Liver (tissue), 9 donors: ENCODE measurements around the gene PSAT1. TPM values are rescaled to one million over a fixed set of nuclear protein-coding genes. Genes with fewer than 3 reads are reported as not detected.

Source experiments
- DNase-seq: peaks from one replicate; pipeline ENCODE4 v3.0.0-alpha.2; 2017; ENCODE audit warnings: low spot score
- H3K27ac ChIP-seq, 2 donors: one replicate each; pipeline ENCODE4 v1.7.0; 2013; ENCODE audit warnings: inconsistent platforms in 2 of 2, low read length in 2 of 2, control low read depth in 1 of 2, low read depth in 1 of 2, mild to moderate bottlenecking in 1 of 2
- H3K27me3 ChIP-seq, 4 donors: one replicate each; pipeline versions ENCODE4 v1.6.1 to v1.7.0; 2013; ENCODE audit warnings: low read length in 3 of 4, inconsistent platforms in 1 of 4, mild to moderate bottlenecking in 1 of 4, moderate library complexity in 1 of 4; ENCODE audit not compliant: control insufficient read depth in 4 of 4, insufficient read depth in 4 of 4
- H3K36me3 ChIP-seq, 4 donors: one replicate each; pipeline versions ENCODE4 v1.6.1 to v1.7.0; 2013; ENCODE audit warnings: low read length in 3 of 4, mild to moderate bottlenecking in 3 of 4, low read depth in 1 of 4, moderate library complexity in 1 of 4; ENCODE audit not compliant: control insufficient read depth in 4 of 4, insufficient read depth in 3 of 4
- H3K4me1 ChIP-seq, 4 donors: one replicate each; pipeline versions ENCODE4 v1.6.1 to v1.7.0; 2013; ENCODE audit warnings: low read length in 3 of 4, mild to moderate bottlenecking in 3 of 4, moderate library complexity in 1 of 4; ENCODE audit not compliant: control insufficient read depth in 4 of 4, insufficient read depth in 4 of 4
- H3K4me3 ChIP-seq, 3 donors: one replicate each; pipeline versions ENCODE4 v1.6.1 to v1.7.0; 2013; ENCODE audit warnings: low read length in 3 of 3, control low read depth in 1 of 3, low read depth in 1 of 3, mild to moderate bottlenecking in 1 of 3
- H3K9ac ChIP-seq, 2 donors: one replicate each; pipeline ENCODE4 v1.7.0; 2013; ENCODE audit warnings: low read length in 2 of 2, mild to moderate bottlenecking in 2 of 2, moderate library complexity in 2 of 2, control low read depth in 1 of 2, low read depth in 1 of 2
- H3K9me3 ChIP-seq, 4 donors: one replicate each; pipeline versions ENCODE4 v1.6.1 to v1.7.0; 2013; ENCODE audit warnings: low read length in 3 of 4; ENCODE audit not compliant: control insufficient read depth in 4 of 4
- ATF3 ChIP-seq: IDR thresholded peaks from 2 replicates; pipeline ENCODE4 v1.6.1; 2016; ENCODE audit warnings: antibody characterized with exemption
- EGR1 ChIP-seq, 2 donors: IDR thresholded peaks; 2 replicates each; pipeline ENCODE4 v1.6.1; 2016 to 2018; ENCODE audit warnings: antibody characterized with exemption in 2 of 2, low read depth in 2 of 2
- FOXA1 ChIP-seq: IDR thresholded peaks from 2 replicates; pipeline ENCODE4 v1.6.1; 2016; ENCODE audit warnings: antibody characterized with exemption
- FOXA2 ChIP-seq: IDR thresholded peaks from 2 replicates; pipeline ENCODE4 v1.6.1; 2016; ENCODE audit warnings: antibody characterized with exemption
- GABPA ChIP-seq, 2 donors: IDR thresholded peaks in 1 of 2; conservative IDR thresholded peaks in 1 of 2; 2 replicates each; pipeline ENCODE4 v1.6.1; 2016; ENCODE audit warnings: antibody characterized with exemption in 2 of 2, mild to moderate bottlenecking in 1 of 2, moderate library complexity in 1 of 2
- HNF4A ChIP-seq, 2 donors: conservative IDR thresholded peaks; 2 replicates each; pipeline ENCODE4 v1.6.1; 2016; ENCODE audit warnings: antibody characterized with exemption in 2 of 2, mild to moderate bottlenecking in 2 of 2
- HNF4G ChIP-seq: IDR thresholded peaks from 2 replicates; pipeline ENCODE4 v1.6.1; 2016; ENCODE audit warnings: antibody characterized with exemption
- JUND ChIP-seq, 2 donors: IDR thresholded peaks; 2 replicates each; pipeline ENCODE4 v1.6.1; 2016; ENCODE audit warnings: antibody characterized with exemption in 2 of 2
- MAX ChIP-seq: IDR thresholded peaks from 2 replicates; pipeline ENCODE4 v1.6.1; 2016; ENCODE audit warnings: antibody characterized with exemption
- NR2F2 ChIP-seq: IDR thresholded peaks from 2 replicates; pipeline ENCODE4 v1.6.1; 2016; ENCODE audit warnings: antibody characterized with exemption
- RAD21 ChIP-seq, 2 donors: IDR thresholded peaks; 2 replicates each; pipeline ENCODE4 v1.6.1; 2016; ENCODE audit warnings: antibody characterized with exemption in 2 of 2, mild to moderate bottlenecking in 2 of 2
- RXRA ChIP-seq, 2 donors: IDR thresholded peaks; 2 replicates each; pipeline ENCODE4 v1.6.1; 2017 to 2018; ENCODE audit warnings: antibody characterized with exemption in 2 of 2, mild to moderate bottlenecking in 1 of 2
- TAF1 ChIP-seq: conservative IDR thresholded peaks from 2 replicates; pipeline ENCODE4 v1.6.1; 2016; ENCODE audit warnings: antibody characterized with exemption, mild to moderate bottlenecking
- YY1 ChIP-seq: IDR thresholded peaks from 2 replicates; pipeline ENCODE4 v1.6.1; 2016; ENCODE audit warnings: antibody characterized with exemption, mild to moderate bottlenecking
- ZBTB33 ChIP-seq: IDR thresholded peaks from 2 replicates; pipeline ENCODE4 v1.6.1; 2016; ENCODE audit warnings: antibody characterized with exemption
- WGBS: extraction: QIAGEN DNeasy Blood & Tissue Kit; methylation state at CpG from one replicate; pipeline ENCODE4 v1.1.7; 2013; 5-methylcytosine and 5-hydroxymethylcytosine counted together
- polyA plus RNA-seq, 2 donors: library from polyadenylated mRNA; stranded (reverse) in 1 of 2; unstranded in 1 of 2; fragments of 200-250 nt in 1 of 2; fragments of >200 nt in 1 of 2; fragmentation: Nextera tagmentation in 1 of 2; extraction: Ambion mirVana in 1 of 2; gene quantifications; one replicate each; pipeline versions ENCODE4 v1.2.1 to v1.2.3, GENCODE V29; 2013 to 2015
- total RNA-seq, 2 donors: library from RNA; depleted of rRNA; stranded (reverse); fragments of >200 nt; gene quantifications; one replicate each; pipeline ENCODE4 v1.2.3, GENCODE V29; 2014
- donor health status: healthy.
- donor health status: healthy.
- donor health status: healthy.
- donor health status: healthy.
- donor health status: healthy.

Gene PSAT1
- total and polyA plus RNA-seq, 4 donors = 28.0 to 156 (median 66.8) TPM

- DNase-seq = no peak
- Histone ChIP-seq H3K4me3 (no peak overlapping the region), H3K36me3 (peaks cover 8 to 44% (median 21%) of the 10 kb centered on the region in 4 donors), H3K27ac (no peak overlapping the region), H3K4me1 (no peaks in the 10 kb centered on the region), H3K9ac (no peak overlapping the region), H3K9me3 (no peaks in the 10 kb centered on the region), H3K27me3 (no peaks in the 10 kb centered on the region)
- TF ChIP-seq FOXA1 (no peak), RAD21 (IDR thresholded peaks at IDR 0.05) (no peak)
- 97% methylated on average over 11 of the region's 11 CpGs for WGBS
Observed at GRCh38 chr9:78316166-78316892, 19.4 kb downstream of the PSAT1 start.

- no peak overlapping the region for H3K4me3 ChIP-seq
- H3K9ac ChIP-seq = no peak overlapping the region
- DNase-seq = no peak
- WGBS = 95% methylated on average over 6 of the region's 6 CpGs
- H3K4me1 ChIP-seq = no peaks in the 10 kb centered on the region
- no peaks in the 10 kb centered on the region for H3K9me3 ChIP-seq
- no peak overlapping the region for H3K27ac ChIP-seq
- no peaks in the 10 kb centered on the region for H3K27me3 ChIP-seq
- peaks cover 8 to 44% (median 19%) of the 10 kb centered on the region in 4 donors for H3K36me3 ChIP-seq
- TF ChIP-seq FOXA2 (no peak), NR2F2 (no peak), HNF4A (conservative IDR thresholded peaks at IDR 0.05) (no peak), RAD21 (IDR thresholded peaks at IDR 0.05) (no peak), GABPA (IDR thresholded peaks at IDR 0.05 in 1 of 2, conservative IDR thresholded peaks at IDR 0.05 in 1 of 2) (no peak), RXRA (IDR thresholded peaks at IDR 0.05) (no peak), EGR1 (IDR thresholded peaks at IDR 0.05; ENCODE audit: low read depth in 2 of 2) (no peak), YY1 (no peak), JUND (IDR thresholded peaks at IDR 0.05) (no peak), ZBTB33 (no peak), MAX (no peak), HNF4G (no peak), ATF3 (no peak)
Observed at GRCh38 chr9:78319197-78320029, 22.5 kb downstream of the PSAT1 start.

GRCh38 chr9:78320030-78320693 is 23.2 kb downstream of the PSAT1 start:
- WGBS = 91% methylated on average over 4 of the region's 4 CpGs

More at GRCh38 chr9:78320030-78320693, 23.2 kb downstream of the PSAT1 start:
- H3K9me3 ChIP-seq = no peaks in the 10 kb centered on the region
- H3K9ac ChIP-seq = no peak overlapping the region
- H3K36me3 ChIP-seq = peaks cover 4 to 39% (median 19%) of the 10 kb centered on the region in 4 donors
- H3K27me3 ChIP-seq = no peaks in the 10 kb centered on the region
- DNase-seq = no peak
- H3K4me3 ChIP-seq = no peak overlapping the region
- no peak overlapping the region for H3K27ac ChIP-seq
- H3K4me1 ChIP-seq = no peaks in the 10 kb centered on the region
- TF ChIP-seq TAF1 = no peak
- no peak for TF ChIP-seq HNF4G
- no peak for TF ChIP-seq ATF3
